Transverse colon (tissue), 3 donors: ENCODE measurements around the gene LEKR1.
"Not testable (repeated sequence)": the region's sequence is repeated elsewhere in the genome, so short reads cannot be mapped to it uniquely, and the experiment has no call there.

Experiments
- CTCF ChIP-seq, 5 experiments: fragments of 200-600 bp in 3 of 5; fragments of 450-650 bp in 2 of 5; sonication (generic) in 3 of 5; IDR thresholded peaks; 1 replicate in 2 of 5; 2 replicates in 3 of 5; pipeline ENCODE4 v1.5.1; 2016 to 2017; ENCODE audit warnings: antibody characterized with exemption in 5 of 5, inconsistent platforms in 3 of 5, mild to moderate bottlenecking in 2 of 5, moderate library complexity in 1 of 5
- EP300 ChIP-seq: sonication (generic); formaldehyde crosslinking; IDR thresholded peaks from one replicate; pipeline ENCODE4 v1.6.1; 2017; ENCODE audit warnings: antibody characterized with exemption, low read depth

- TF ChIP-seq EP300; CTCF (IDR thresholded peaks at IDR 0.05): not testable (repeated sequence)
Observed at GRCh38 chr3:156895374-156895773, 69.2 kb downstream of the LEKR1 start.
